ENCODE measurements around the gene RLF.

GRCh38 chr1:40226192-40226591 is 65.0 kb downstream of the RLF start:
- no peak for TF ChIP-seq CTCF (IDR thresholded peaks at IDR 0.05)
- no peak for TF ChIP-seq POLR2AphosphoS5 (IDR thresholded peaks at IDR 0.05)
- no peak for TF ChIP-seq POLR2A (IDR thresholded peaks at IDR 0.05; ENCODE audit: low read depth)
